GM12878 (cell line): Measurements from ENCODE around the gene NPTN. TPM values are rescaled to one million over a fixed set of nuclear protein-coding genes. Genes with fewer than 3 reads are reported as not detected.

Experiments
- ATAC-seq: fragments of 200-7000 bp; cut with Tn5 transposase; 3 replicates; pipeline ENCODE4 v1.9.1; 2020; ENCODE audit warnings: mild to moderate bottlenecking, moderate library complexity
- BruUV-seq: library from RNA; stranded (reverse); fragments of 400-500 nt; replicated peaks from 2 replicates; lab custom pipeline; 2021; lab: Mats Ljungman, UMichigan
- CTCF ChIA-PET: fragments of 300-600 bp; sonication (Branson Sonifier 250); formaldehyde crosslinking; extraction: SDS; loops from one replicate; lab custom pipeline; 2021; ENCODE audit warnings: inconsistent platforms; lab: Yijun Ruan, JAX
- POLR2A ChIA-PET: fragments of 350-600 bp; formaldehyde crosslinking; extraction: SDS; loops from one replicate; lab custom pipeline; 2021; ENCODE audit warnings: inconsistent platforms; lab: Charles Lee
- RAD21 ChIA-PET: fragments of 300-600 bp; sonication (Branson Sonifier 250); formaldehyde crosslinking; loops from one replicate; lab custom pipeline; 2023; ENCODE audit warnings: antibody characterized with exemption; ENCODE audit not compliant: unreplicated experiment; lab: Charles Lee
- SMC1A ChIA-PET: fragments of 300-600 bp; sonication (Branson Sonifier 250); formaldehyde crosslinking; loops from one replicate; lab custom pipeline; 2023; ENCODE audit not compliant: unreplicated experiment, uncharacterized antibody; lab: Charles Lee
- DNase-seq: peaks from one replicate; pipeline ENCODE4 v3.0.0-alpha.2; 2011; ENCODE audit warnings: low read depth, low spot score
- FAIRE-seq: peaks from 3 replicates; lab custom pipeline; 2011; peaks lifted over from hg19 to GRCh38; lab: Jason Lieb, UNC
- H2AFZ ChIP-seq: 2 replicates; pipeline ENCODE4 v1.6.0; 2011; ENCODE audit warnings: low read depth, low read length, control low read depth; ENCODE audit not compliant: control insufficient read depth
- H3K27ac ChIP-seq: 2 replicates; pipeline ENCODE4 v1.5.1; 2011; ENCODE audit warnings: control low read depth; ENCODE audit not compliant: control insufficient read depth, insufficient read depth
- H3K27me3 ChIP-seq, 2 experiments: replicated peaks in 1 of 2; 2 replicates each; pipeline versions ENCODE4 v1.6.0 to v1.6.1; 2011; ENCODE audit warnings: low read length in 1 of 2; ENCODE audit not compliant: control insufficient read depth in 2 of 2, insufficient read depth in 2 of 2
- H3K36me3 ChIP-seq, 2 experiments: 2 replicates each; pipeline ENCODE4 v1.5.1; 2011; ENCODE audit warnings: low read length in 1 of 2; ENCODE audit not compliant: control insufficient read depth in 2 of 2, insufficient read depth in 2 of 2
- H3K4me1 ChIP-seq: 2 replicates; pipeline ENCODE4 v1.6.1; 2011; ENCODE audit warnings: mild to moderate bottlenecking, low read length, moderate library complexity, mixed read lengths; ENCODE audit not compliant: control insufficient read depth, insufficient read depth
- H3K4me2 ChIP-seq: 2 replicates; pipeline ENCODE4 v1.6.0; 2011; ENCODE audit warnings: control low read depth; ENCODE audit not compliant: control insufficient read depth, insufficient read depth
- H3K4me3 ChIP-seq: fragments of 200-600 bp; sonication (generic); 2 replicates; pipeline ENCODE4 v1.5.1; 2016
- H3K79me2 ChIP-seq: 2 replicates; pipeline ENCODE4 v1.6.0; 2011; ENCODE audit warnings: low read length; ENCODE audit not compliant: control insufficient read depth, insufficient read depth
- H3K9ac ChIP-seq: 2 replicates; pipeline ENCODE4 v1.8.0; 2011; ENCODE audit warnings: low read length, control low read depth, mixed read lengths; ENCODE audit not compliant: control insufficient read depth, insufficient read depth
- H3K9me3 ChIP-seq: replicated peaks from 3 replicates; pipeline ENCODE4 v1.5.1; 2011; ENCODE audit warnings: mild to moderate bottlenecking, low read length; ENCODE audit not compliant: control insufficient read depth, insufficient read depth
- H4K20me1 ChIP-seq: 2 replicates; pipeline ENCODE4 v1.6.0; 2011; ENCODE audit not compliant: control insufficient read depth, insufficient read depth
- CREB1 ChIP-seq: IDR thresholded peaks from 2 replicates; pipeline ENCODE4 v1.6.1; 2012; ENCODE audit warnings: low read depth, mild to moderate bottlenecking, inconsistent platforms
- JUNB ChIP-seq: IDR thresholded peaks from 2 replicates; pipeline ENCODE4 v1.6.1; 2016; ENCODE audit warnings: antibody characterized with exemption, mild to moderate bottlenecking
- NRF1 ChIP-seq: conservative IDR thresholded peaks from 2 replicates; pipeline ENCODE4 v1.6.1; 2011; ENCODE audit warnings: mild to moderate bottlenecking, low read depth, low read length, improper control_type of control experiment
- SIX5 ChIP-seq: IDR thresholded peaks from 2 replicates; pipeline ENCODE4 v1.6.1; 2011; ENCODE audit warnings: mild to moderate bottlenecking, low read depth, low read length, moderate library complexity; ENCODE audit not compliant: severe bottlenecking
- ZBED1 ChIP-seq: IDR thresholded peaks from 2 replicates; pipeline ENCODE4 v1.6.1; 2016; ENCODE audit warnings: borderline replicate concordance
- ZNF217 ChIP-seq: fragments of 450-650 bp; IDR thresholded peaks from 2 replicates; pipeline ENCODE4 v1.6.1; 2017; ENCODE audit warnings: antibody characterized with exemption, mild to moderate bottlenecking
- WGBS: methylation state at CpG from one replicate; pipeline ENCODE4 v1.1.6; 2016; ENCODE audit warnings: low lambda C conversion rate; ENCODE audit not compliant: insufficient replicate concordance, insufficient coverage; ENCODE audit errors: missing lambda C conversion rate; 5-methylcytosine and 5-hydroxymethylcytosine counted together
- in situ Hi-C: fragments of 300-500 bp; cut with MboI; formaldehyde crosslinking; loops from 9 replicates; pipeline ENCODE4 v1.14.3; 2018; ENCODE audit warnings: mixed read lengths
- intact Hi-C: fragments of 100-400 bp; cut with micrococcal nuclease; formaldehyde crosslinking; loops from one replicate; pipeline ENCODE4 v1.14.2; 2022; ENCODE audit not compliant: unreplicated experiment
- polyA plus RNA-seq, 11 experiments: library from polyadenylated mRNA; depleted of rRNA in 4 of 11; unstranded in 6 of 11; stranded (reverse) in 5 of 11; fragments of >200 nt; fragmentation: Nextera tagmentation in 4 of 11; fragmentation: Illumina TruSeq in 1 of 11; extraction: Ambion mirVana in 4 of 11; extraction: Trizol in 1 of 11; gene quantifications; 1 replicate in 1 of 11; 2 replicates in 10 of 11; pipeline versions ENCODE4 v1.2.1 to v1.2.3, GENCODE V29; 2011 to 2016; ENCODE audit warnings: inconsistent platforms in 2 of 11, missing spikeins in 2 of 11, low read depth in 1 of 11
- total RNA-seq, 4 experiments: library from RNA; depleted of rRNA in 3 of 4; stranded (reverse); fragments of >200 nt in 3 of 4; fragmentation: Illumina TruSeq in 1 of 4; extraction: Trizol in 1 of 4; gene quantifications; 2 replicates each; pipeline versions ENCODE4 v1.2.1 to v1.2.3, GENCODE V29; 2013 to 2021
- TF ChIP-seq, protein P1 (sequence below): fragments of 450-650 bp; IDR thresholded peaks from 2 replicates; pipeline ENCODE4 v1.6.1; 2017; ENCODE audit warnings: mild to moderate bottlenecking, moderate library complexity
- TF ChIP-seq, protein P2 (sequence below): fragments of 450-650 bp; IDR thresholded peaks from 2 replicates; pipeline ENCODE4 v1.6.1; 2017; ENCODE audit warnings: low read depth, mild to moderate bottlenecking, moderate library complexity
- TF ChIP-seq, protein P3 (sequence below): fragments of 450-650 bp; IDR thresholded peaks from 2 replicates; pipeline ENCODE4 v1.6.1; 2016; ENCODE audit warnings: mild to moderate bottlenecking, moderate library complexity, borderline replicate concordance

The NPTN gene
- total and polyA plus RNA-seq, 10 of the 15 experiments (the other 5 are each of a cell fraction or from before 2014, with no cell fraction given) = 17.8 to 79.1 (median 41.7) TPM

DNA sequence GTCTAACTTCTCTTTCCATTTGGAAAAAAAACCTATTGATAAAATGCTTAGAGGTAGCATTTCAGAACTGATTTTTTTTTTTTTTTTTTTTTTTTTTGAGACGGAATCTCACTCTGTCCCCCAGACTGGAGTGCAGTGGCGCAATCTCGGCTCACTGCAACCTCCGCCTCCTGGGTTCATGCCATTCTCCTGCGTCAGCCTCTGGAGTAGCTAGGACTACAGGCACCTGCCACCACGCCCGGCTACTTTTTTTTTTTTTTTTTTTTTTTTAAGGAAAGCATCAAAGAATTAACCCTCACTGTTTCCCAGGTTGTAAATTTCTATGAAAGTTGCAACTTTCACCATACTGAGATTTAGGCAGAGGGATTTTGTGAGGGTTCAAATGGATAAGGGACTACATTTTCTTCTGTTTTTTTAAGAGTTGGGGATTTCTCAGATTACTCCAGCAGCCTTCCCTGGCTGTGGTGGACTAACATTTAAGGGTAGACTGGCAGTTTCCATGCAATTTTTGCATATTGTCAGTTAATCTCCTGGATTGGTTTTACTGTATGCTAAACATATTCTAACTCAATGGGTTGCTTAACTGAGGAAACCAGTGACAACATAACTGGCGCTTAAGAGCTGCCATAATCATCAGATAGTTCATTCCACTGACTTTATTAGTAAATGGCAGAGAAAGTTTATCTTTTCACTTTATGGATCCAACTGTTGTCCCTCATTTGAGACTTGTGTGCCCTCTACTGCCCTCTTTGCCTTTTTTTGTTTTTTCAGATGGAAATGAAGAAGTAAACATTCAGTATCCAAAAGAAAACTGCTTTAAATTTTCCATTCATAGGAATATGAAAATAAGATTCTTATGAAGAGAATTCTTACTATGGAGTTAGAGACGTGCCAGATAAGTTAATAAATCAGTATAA lies 93.7 kb downstream of the NPTN start (continued):
- TF ChIP-seq, protein P1, sequence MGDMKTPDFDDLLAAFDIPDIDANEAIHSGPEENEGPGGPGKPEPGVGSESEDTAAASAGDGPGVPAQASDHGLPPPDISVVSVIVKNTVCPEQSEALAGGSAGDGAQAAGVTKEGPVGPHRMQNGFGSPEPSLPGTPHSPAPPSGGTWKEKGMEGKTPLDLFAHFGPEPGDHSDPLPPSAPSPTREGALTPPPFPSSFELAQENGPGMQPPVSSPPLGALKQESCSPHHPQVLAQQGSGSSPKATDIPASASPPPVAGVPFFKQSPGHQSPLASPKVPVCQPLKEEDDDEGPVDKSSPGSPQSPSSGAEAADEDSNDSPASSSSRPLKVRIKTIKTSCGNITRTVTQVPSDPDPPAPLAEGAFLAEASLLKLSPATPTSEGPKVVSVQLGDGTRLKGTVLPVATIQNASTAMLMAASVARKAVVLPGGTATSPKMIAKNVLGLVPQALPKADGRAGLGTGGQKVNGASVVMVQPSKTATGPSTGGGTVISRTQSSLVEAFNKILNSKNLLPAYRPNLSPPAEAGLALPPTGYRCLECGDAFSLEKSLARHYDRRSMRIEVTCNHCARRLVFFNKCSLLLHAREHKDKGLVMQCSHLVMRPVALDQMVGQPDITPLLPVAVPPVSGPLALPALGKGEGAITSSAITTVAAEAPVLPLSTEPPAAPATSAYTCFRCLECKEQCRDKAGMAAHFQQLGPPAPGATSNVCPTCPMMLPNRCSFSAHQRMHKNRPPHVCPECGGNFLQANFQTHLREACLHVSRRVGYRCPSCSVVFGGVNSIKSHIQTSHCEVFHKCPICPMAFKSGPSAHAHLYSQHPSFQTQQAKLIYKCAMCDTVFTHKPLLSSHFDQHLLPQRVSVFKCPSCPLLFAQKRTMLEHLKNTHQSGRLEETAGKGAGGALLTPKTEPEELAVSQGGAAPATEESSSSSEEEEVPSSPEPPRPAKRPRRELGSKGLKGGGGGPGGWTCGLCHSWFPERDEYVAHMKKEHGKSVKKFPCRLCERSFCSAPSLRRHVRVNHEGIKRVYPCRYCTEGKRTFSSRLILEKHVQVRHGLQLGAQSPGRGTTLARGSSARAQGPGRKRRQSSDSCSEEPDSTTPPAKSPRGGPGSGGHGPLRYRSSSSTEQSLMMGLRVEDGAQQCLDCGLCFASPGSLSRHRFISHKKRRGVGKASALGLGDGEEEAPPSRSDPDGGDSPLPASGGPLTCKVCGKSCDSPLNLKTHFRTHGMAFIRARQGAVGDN = no peak
- TF ChIP-seq ZBED1 (no peak), NRF1 (no peak)

DNA sequence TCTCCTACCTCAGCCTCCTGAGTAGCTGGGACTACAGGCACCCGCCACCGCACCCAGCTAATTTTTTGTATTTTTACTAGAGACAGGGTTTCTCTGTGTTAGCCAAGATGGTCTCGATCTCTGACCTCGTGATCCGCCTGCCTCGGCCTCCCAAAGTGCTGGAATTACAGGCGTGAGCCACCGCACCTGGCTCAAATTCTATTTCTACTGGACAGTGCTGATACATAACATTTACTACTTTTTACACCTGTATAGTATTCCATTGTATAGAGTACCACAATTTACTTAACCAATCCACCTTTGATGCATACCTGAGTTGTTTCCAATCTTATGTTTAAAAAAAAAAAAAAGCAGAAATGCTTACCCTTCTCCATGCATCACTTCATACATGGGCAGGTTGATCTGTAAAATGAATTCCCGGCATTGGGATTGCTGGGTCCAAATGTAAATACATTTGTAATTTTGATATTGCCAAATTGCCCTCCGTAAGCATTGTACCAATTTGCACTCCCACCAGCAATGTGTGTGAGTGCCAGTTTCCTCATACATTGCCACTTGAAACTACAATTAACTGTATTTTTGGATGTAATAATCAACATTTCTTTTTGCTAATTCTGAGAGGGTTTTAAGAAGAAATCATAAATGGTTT lies 94.5 kb downstream of the NPTN start:
- ChIA-PET POLR2A (no interaction called here), SMC1A (no interaction called here), RAD21 (no interaction called here), CTCF (no interaction called here)
- over 99% methylated on average over 10 of the region's 10 CpGs for WGBS
- H3K27ac ChIP-seq = no peak overlapping the region
- intact Hi-C loops (no loop called here), in situ Hi-C loops (no loop called here)
- no peak overlapping the region for H3K4me3 ChIP-seq
- no peaks in the 10 kb centered on the region for H3K27me3 ChIP-seq
- no peak overlapping the region for H2AFZ ChIP-seq
- H3K9ac ChIP-seq = no peak overlapping the region
- H3K9me3 ChIP-seq = no peaks in the 10 kb centered on the region
- no peak overlapping the region for H3K4me2 ChIP-seq
- ATAC-seq (no peak), DNase-seq (no peak), FAIRE-seq (no peak)
- no peaks in the 10 kb centered on the region for H4K20me1 ChIP-seq
- no TSS peak for BruUV-seq
- no peaks in the 10 kb centered on the region for H3K79me2 ChIP-seq
- no peaks in the 10 kb centered on the region for H3K36me3 ChIP-seq
- no peaks in the 10 kb centered on the region for H3K4me1 ChIP-seq
- TF ChIP-seq, protein P2, sequence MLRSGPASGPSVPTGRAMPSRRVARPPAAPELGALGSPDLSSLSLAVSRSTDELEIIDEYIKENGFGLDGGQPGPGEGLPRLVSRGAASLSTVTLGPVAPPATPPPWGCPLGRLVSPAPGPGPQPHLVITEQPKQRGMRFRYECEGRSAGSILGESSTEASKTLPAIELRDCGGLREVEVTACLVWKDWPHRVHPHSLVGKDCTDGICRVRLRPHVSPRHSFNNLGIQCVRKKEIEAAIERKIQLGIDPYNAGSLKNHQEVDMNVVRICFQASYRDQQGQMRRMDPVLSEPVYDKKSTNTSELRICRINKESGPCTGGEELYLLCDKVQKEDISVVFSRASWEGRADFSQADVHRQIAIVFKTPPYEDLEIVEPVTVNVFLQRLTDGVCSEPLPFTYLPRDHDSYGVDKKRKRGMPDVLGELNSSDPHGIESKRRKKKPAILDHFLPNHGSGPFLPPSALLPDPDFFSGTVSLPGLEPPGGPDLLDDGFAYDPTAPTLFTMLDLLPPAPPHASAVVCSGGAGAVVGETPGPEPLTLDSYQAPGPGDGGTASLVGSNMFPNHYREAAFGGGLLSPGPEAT = no peak
- no peak for TF ChIP-seq SIX5
- TF ChIP-seq JUNB = no peak
- TF ChIP-seq ZNF217 = no peak
- TF ChIP-seq CREB1 = no peak
- TF ChIP-seq, protein P3, sequence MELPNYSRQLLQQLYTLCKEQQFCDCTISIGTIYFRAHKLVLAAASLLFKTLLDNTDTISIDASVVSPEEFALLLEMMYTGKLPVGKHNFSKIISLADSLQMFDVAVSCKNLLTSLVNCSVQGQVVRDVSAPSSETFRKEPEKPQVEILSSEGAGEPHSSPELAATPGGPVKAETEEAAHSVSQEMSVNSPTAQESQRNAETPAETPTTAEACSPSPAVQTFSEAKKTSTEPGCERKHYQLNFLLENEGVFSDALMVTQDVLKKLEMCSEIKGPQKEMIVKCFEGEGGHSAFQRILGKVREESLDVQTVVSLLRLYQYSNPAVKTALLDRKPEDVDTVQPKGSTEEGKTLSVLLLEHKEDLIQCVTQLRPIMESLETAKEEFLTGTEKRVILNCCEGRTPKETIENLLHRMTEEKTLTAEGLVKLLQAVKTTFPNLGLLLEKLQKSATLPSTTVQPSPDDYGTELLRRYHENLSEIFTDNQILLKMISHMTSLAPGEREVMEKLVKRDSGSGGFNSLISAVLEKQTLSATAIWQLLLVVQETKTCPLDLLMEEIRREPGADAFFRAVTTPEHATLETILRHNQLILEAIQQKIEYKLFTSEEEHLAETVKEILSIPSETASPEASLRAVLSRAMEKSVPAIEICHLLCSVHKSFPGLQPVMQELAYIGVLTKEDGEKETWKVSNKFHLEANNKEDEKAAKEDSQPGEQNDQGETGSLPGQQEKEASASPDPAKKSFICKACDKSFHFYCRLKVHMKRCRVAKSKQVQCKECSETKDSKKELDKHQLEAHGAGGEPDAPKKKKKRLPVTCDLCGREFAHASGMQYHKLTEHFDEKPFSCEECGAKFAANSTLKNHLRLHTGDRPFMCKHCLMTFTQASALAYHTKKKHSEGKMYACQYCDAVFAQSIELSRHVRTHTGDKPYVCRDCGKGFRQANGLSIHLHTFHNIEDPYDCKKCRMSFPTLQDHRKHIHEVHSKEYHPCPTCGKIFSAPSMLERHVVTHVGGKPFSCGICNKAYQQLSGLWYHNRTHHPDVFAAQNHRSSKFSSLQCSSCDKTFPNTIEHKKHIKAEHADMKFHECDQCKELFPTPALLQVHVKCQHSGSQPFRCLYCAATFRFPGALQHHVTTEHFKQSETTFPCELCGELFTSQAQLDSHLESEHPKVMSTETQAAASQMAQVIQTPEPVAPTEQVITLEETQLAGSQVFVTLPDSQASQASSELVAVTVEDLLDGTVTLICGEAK = no peak
- no peak for TF ChIP-seq ZBED1
